GM19328 (cell line): ENCODE results near the gene BBX.
"Not testable (repeated sequence)": the region's sequence is repeated elsewhere in the genome, so short reads cannot be mapped to it uniquely, and the experiment has no call there.

Experiments
- ATAC-seq: cut with Tn5 transposase; IDR thresholded peaks from one replicate; pipeline ENCODE4 v1.9.1; 2021; ENCODE audit warnings: mild to moderate bottlenecking, moderate library complexity; ENCODE audit not compliant: unreplicated experiment

The BBX gene

GRCh38 chr3:107680698-107681097, 157.9 kb downstream of the BBX start:
- ATAC-seq = no peak

- no peak for ATAC-seq
Observed at GRCh38 chr3:107681396-107681795, 158.6 kb downstream of the BBX start.

- ATAC-seq = no peak
Observed at GRCh38 chr3:107682580-107682979, 159.8 kb downstream of the BBX start.

- ATAC-seq = no peak
Observed at GRCh38 chr3:107683447-107683846, 160.7 kb downstream of the BBX start.

- ATAC-seq = no peak
Observed at GRCh38 chr3:107684431-107684925, 161.7 kb downstream of the BBX start.

GRCh38 chr3:107685383-107685782, 162.6 kb downstream of the BBX start:
- ATAC-seq = no peak

- no peak for ATAC-seq
Observed at GRCh38 chr3:107687056-107687581, 164.4 kb downstream of the BBX start.

- ATAC-seq = no peak
Observed at GRCh38 chr3:107689355-107689754, 166.6 kb downstream of the BBX start.

- ATAC-seq = no peak
Observed at GRCh38 chr3:107690522-107691138, 167.9 kb downstream of the BBX start.

GRCh38 chr3:107691984-107692383, 169.2 kb downstream of the BBX start:
- not testable (repeated sequence) for ATAC-seq

GRCh38 chr3:107697348-107697747, 174.6 kb downstream of the BBX start:
- ATAC-seq = not testable (repeated sequence)

GRCh38 chr3:107697855-107698254, 175.1 kb downstream of the BBX start:
- not testable (repeated sequence) for ATAC-seq

- no peak for ATAC-seq
Observed at GRCh38 chr3:107699682-107700081, 176.9 kb downstream of the BBX start.

- no peak for ATAC-seq
Observed at GRCh38 chr3:107701299-107701698, 178.5 kb downstream of the BBX start.

- no peak for ATAC-seq
Observed at GRCh38 chr3:107704477-107704876, 181.7 kb downstream of the BBX start.

- no peak for ATAC-seq
Observed at GRCh38 chr3:107705046-107705445, 182.3 kb downstream of the BBX start.

- ATAC-seq = no peak
Observed at GRCh38 chr3:107710851-107711250, 188.1 kb downstream of the BBX start.

GRCh38 chr3:107716734-107717133, 194.0 kb downstream of the BBX start:
- no peak for ATAC-seq

- no peak for ATAC-seq
Observed at GRCh38 chr3:107718547-107718946, 195.8 kb downstream of the BBX start.

- ATAC-seq = no peak
Observed at GRCh38 chr3:107727102-107727501, 204.3 kb downstream of the BBX start.

GRCh38 chr3:107729686-107730085, 206.9 kb downstream of the BBX start:
- no peak for ATAC-seq

- ATAC-seq = no peak
Observed at GRCh38 chr3:107734317-107734716, 211.6 kb downstream of the BBX start.

GRCh38 chr3:107737914-107738313, 215.2 kb downstream of the BBX start:
- no peak for ATAC-seq
